Mesothelial cell of epicardium (in vitro differentiated cells): ENCODE measurements around the gene PTPN5. TPM values are rescaled to one million over a fixed set of nuclear protein-coding genes. Genes with fewer than 3 reads are reported as not detected.

ENCODE experiments used
- DNase-seq, 2 experiments: peaks; one replicate each; pipeline ENCODE4 v3.0.0; 2021; ENCODE audit warnings: low spot score in 2 of 2; ENCODE audit not compliant: unreplicated experiment in 2 of 2
- H3K27ac Mint-ChIP-seq: 2 replicates; pipeline ENCODE4 v1.8.0; 2021; ENCODE audit warnings: mixed read lengths
- H3K27me3 Mint-ChIP-seq: 2 replicates; pipeline ENCODE4 v1.8.0; 2021; ENCODE audit warnings: low read depth, mixed read lengths
- H3K36me3 Mint-ChIP-seq: 2 replicates; pipeline ENCODE4 v1.8.0; 2021; ENCODE audit warnings: mixed read lengths
- H3K4me1 Mint-ChIP-seq: 2 replicates; pipeline ENCODE4 v1.8.0; 2021; ENCODE audit warnings: mixed read lengths
- H3K4me3 Mint-ChIP-seq: 2 replicates; pipeline ENCODE4 v1.8.0; 2021; ENCODE audit warnings: mild to moderate bottlenecking, moderate library complexity, mixed read lengths
- H3K9me3 Mint-ChIP-seq: 2 replicates; pipeline ENCODE4 v1.8.0; 2021; ENCODE audit warnings: mixed read lengths
- CTCF ChIP-seq: fragments of 200-600 bp; sonication (generic); IDR thresholded peaks from one replicate; pipeline ENCODE4 v1.5.0; 2021; ENCODE audit warnings: antibody characterized with exemption; ENCODE audit not compliant: unreplicated experiment
- total RNA-seq: library from RNA; stranded (reverse); gene quantifications from 3 replicates; pipeline ENCODE4 v1.2.1, GENCODE V29; 2021

Gene PTPN5
- total RNA-seq, 1 donor from 2014 or later: 3.3 TPM

GRCh38 chr11:18768472-18768901 is 23.1 kb downstream of the PTPN5 start:
- Mint-ChIP-seq H3K9me3 (no peaks in the 10 kb centered on the region), H3K27me3 (peaks cover 40% of the 10 kb centered on the region), H3K27ac (no peak overlapping the region), H3K36me3 (no peaks in the 10 kb centered on the region), H3K4me3 (no peak overlapping the region), H3K4me1 (no peaks in the 10 kb centered on the region)
- TF ChIP-seq CTCF: no peak
- no peak for DNase-seq

- no peak for DNase-seq
- Mint-ChIP-seq H3K36me3 (no peaks in the 10 kb centered on the region), H3K27me3 (peaks cover 24% of the 10 kb centered on the region), H3K27ac (no peak overlapping the region), H3K4me3 (no peak overlapping the region), H3K4me1 (no peaks in the 10 kb centered on the region), H3K9me3 (no peaks in the 10 kb centered on the region)
- TF ChIP-seq CTCF: no peak
These were observed 25.6 kb downstream of the PTPN5 start for GRCh38 chr11:18766015-18766414.

GRCh38 chr11:18765554-18765953 is 26.0 kb downstream of the PTPN5 start:
- H3K27ac Mint-ChIP-seq: no peak overlapping the region
- no peaks in the 10 kb centered on the region for H3K36me3 Mint-ChIP-seq
- no peaks in the 10 kb centered on the region for H3K4me1 Mint-ChIP-seq
- H3K27me3 Mint-ChIP-seq: peaks cover 24% of the 10 kb centered on the region
- no peak overlapping the region for H3K4me3 Mint-ChIP-seq
- DNase-seq: no peak
- no peak for TF ChIP-seq CTCF
- H3K9me3 Mint-ChIP-seq: no peaks in the 10 kb centered on the region

GRCh38 chr11:18761741-18762140 is 29.9 kb downstream of the PTPN5 start:
- Mint-ChIP-seq H3K4me1 (peaks cover 13% of the 10 kb centered on the region), H3K9me3 (no peaks in the 10 kb centered on the region), H3K27ac (no peak overlapping the region), H3K27me3 (peaks cover 35% of the 10 kb centered on the region), H3K36me3 (no peaks in the 10 kb centered on the region), H3K4me3 (no peak overlapping the region)
- no peak for TF ChIP-seq CTCF
- DNase-seq: no peak

- no peaks in the 10 kb centered on the region for H3K9me3 Mint-ChIP-seq
- no peak for TF ChIP-seq CTCF
- peaks cover 35% of the 10 kb centered on the region for H3K27me3 Mint-ChIP-seq
- DNase-seq: no peak
- H3K36me3 Mint-ChIP-seq: no peaks in the 10 kb centered on the region
- H3K4me1 Mint-ChIP-seq: peaks cover 13% of the 10 kb centered on the region
- H3K27ac Mint-ChIP-seq: no peak overlapping the region
- no peak overlapping the region for H3K4me3 Mint-ChIP-seq
These were observed 30.5 kb downstream of the PTPN5 start for GRCh38 chr11:18761144-18761543.

GRCh38 chr11:18757811-18758210 is 33.8 kb downstream of the PTPN5 start:
- Mint-ChIP-seq H3K9me3 (no peaks in the 10 kb centered on the region), H3K27ac (peak overlapping the region; percentile 24), H3K4me3 (no peak overlapping the region), H3K4me1 (peaks cover 13% of the 10 kb centered on the region), H3K27me3 (peaks cover 43% of the 10 kb centered on the region), H3K36me3 (no peaks in the 10 kb centered on the region)
- no peak for TF ChIP-seq CTCF
- DNase-seq: no peak
